Sciatic nerve (tissue), 2 donors: Measurements from ENCODE around the gene HNRNPD. TPM values are rescaled to one million over a fixed set of nuclear protein-coding genes. Genes with fewer than 3 reads are reported as not detected.
"Not testable (repeated sequence)": the region's sequence is repeated elsewhere in the genome, so short reads cannot be mapped to it uniquely, and the experiment has no call there.

ENCODE experiments used
- ATAC-seq: fragments of 200-7000 bp; cut with Tn5 transposase; one replicate; pipeline ENCODE4 v1.9.1; 2020; ENCODE audit warnings: mild to moderate bottlenecking, moderate library complexity
- DNase-seq: peaks from one replicate; pipeline ENCODE4 v3.0.0-alpha.2; 2020; ENCODE audit warnings: low spot score
- intact Hi-C: fragments of 100-400 bp; cut with DNase I; formaldehyde crosslinking; loops from one replicate; pipeline ENCODE4 v1.14.2; 2022
- total RNA-seq: library from RNA; stranded (reverse); fragmentation: NEBNext Ultra II Directional; extraction: Animal tissue kit (Norgen Biotek cat#: 25700); gene quantifications from one replicate; pipeline ENCODE4 v1.2.1, GENCODE V29; 2021
- donor health status: DM: no; HTN: no; CAD: no.
- donor health status: DM: no; HTN: no; CAD: no.

Gene HNRNPD
- total RNA-seq, 1 donor from 2014 or later = 160 TPM

- intact Hi-C loops, DNase-seq, ATAC-seq: not testable (repeated sequence)
These were observed 40.1 kb downstream of the HNRNPD start for GRCh38 chr4:82333641-82334040.

- no peak for ATAC-seq
- no peak for DNase-seq
- intact Hi-C loops = no loop called here
These were observed 42.0 kb downstream of the HNRNPD start for GRCh38 chr4:82331814-82332213.

- no peak for DNase-seq
- ATAC-seq = no peak
- intact Hi-C loops = no loop called here
These were observed 53.4 kb downstream of the HNRNPD start for GRCh38 chr4:82320351-82320750.

- intact Hi-C loops, ATAC-seq, DNase-seq: not testable (repeated sequence)
These were observed 70.7 kb downstream of the HNRNPD start for GRCh38 chr4:82303063-82303462.

Other genes with a start within 250 kb of the HNRNPD start
- gene HNRNPDL, start 56.5 kb upstream of the HNRNPD start, total RNA-seq = 238 TPM
- gene ENOPH1, start 56.6 kb upstream of the HNRNPD start, total RNA-seq = 30.0 TPM
- gene TMEM150C, start 188.0 kb upstream of the HNRNPD start, total RNA-seq = 14.3 TPM